ENCODE measurements around the gene C10orf71.

C10orf71 gene

DNA sequence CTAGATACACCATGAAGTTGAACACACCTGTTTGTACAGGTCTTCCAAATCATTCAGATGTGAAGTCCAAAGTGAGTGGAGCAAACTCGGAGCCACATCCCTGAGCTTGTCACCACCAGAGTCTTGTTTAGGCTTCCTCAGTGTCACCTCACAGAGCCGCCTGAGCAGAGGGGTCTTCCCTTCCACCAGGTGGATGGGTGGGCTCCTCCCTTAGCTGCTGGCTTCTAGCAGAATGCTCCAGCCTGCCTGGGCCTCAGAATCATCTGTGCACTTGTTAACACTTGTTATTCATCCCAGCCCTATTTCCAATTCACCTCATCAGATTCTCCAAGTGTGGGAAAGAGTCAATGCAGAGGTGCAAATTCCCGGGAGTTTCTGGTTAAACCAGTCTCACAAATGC, 32.5 kb downstream of the C10orf71 start:
- Histone ChIP-seq H3K27ac (ENCODE audit: low read depth, low read length, poor library complexity, severe bottlenecking) (no peak overlapping the region), H3K9me2 (ENCODE audit: low read depth, low read length) (no peaks in the 10 kb centered on the region), H3K9ac (ENCODE audit: low read length) (no peak overlapping the region), H3K9me3 (ENCODE audit: low read length) (no peaks in the 10 kb centered on the region), H3K4me3 (ENCODE audit: low read depth, low read length, poor library complexity, severe bottlenecking) (no peak overlapping the region), H3K4me1 (ENCODE audit: insufficient read depth, low read length, severe bottlenecking) (no peaks in the 10 kb centered on the region), H3K27me3 (ENCODE audit: insufficient read depth, low read length) (no peaks in the 10 kb centered on the region), H3K4me2 (ENCODE audit: low read length) (no peak overlapping the region), H2AFZ (ENCODE audit: low read length) (no peak overlapping the region), H3F3A (ENCODE audit: insufficient read depth, low read length) (no peaks in the 10 kb centered on the region), H3K79me2 (ENCODE audit: insufficient read depth, low read length) (no peaks in the 10 kb centered on the region), H3K36me3 (ENCODE audit: insufficient read depth, low read length) (no peaks in the 10 kb centered on the region), H4K20me1 (ENCODE audit: insufficient read depth, low read length) (no peaks in the 10 kb centered on the region)
- TF ChIP-seq, protein P1, sequence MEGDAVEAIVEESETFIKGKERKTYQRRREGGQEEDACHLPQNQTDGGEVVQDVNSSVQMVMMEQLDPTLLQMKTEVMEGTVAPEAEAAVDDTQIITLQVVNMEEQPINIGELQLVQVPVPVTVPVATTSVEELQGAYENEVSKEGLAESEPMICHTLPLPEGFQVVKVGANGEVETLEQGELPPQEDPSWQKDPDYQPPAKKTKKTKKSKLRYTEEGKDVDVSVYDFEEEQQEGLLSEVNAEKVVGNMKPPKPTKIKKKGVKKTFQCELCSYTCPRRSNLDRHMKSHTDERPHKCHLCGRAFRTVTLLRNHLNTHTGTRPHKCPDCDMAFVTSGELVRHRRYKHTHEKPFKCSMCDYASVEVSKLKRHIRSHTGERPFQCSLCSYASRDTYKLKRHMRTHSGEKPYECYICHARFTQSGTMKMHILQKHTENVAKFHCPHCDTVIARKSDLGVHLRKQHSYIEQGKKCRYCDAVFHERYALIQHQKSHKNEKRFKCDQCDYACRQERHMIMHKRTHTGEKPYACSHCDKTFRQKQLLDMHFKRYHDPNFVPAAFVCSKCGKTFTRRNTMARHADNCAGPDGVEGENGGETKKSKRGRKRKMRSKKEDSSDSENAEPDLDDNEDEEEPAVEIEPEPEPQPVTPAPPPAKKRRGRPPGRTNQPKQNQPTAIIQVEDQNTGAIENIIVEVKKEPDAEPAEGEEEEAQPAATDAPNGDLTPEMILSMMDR (IDR thresholded peaks at IDR 0.05; ENCODE audit: low read length) = no peak
- TF ChIP-seq EZH2 (IDR thresholded peaks at IDR 0.05; ENCODE audit: borderline replicate concordance, low read length) = no peak

- TF ChIP-seq EZH2 (IDR thresholded peaks at IDR 0.05; ENCODE audit: borderline replicate concordance, low read length) = no peak
- TF ChIP-seq, protein P1 (IDR thresholded peaks at IDR 0.05; ENCODE audit: low read length) = no peak
- H3K27me3 ChIP-seq (ENCODE audit: insufficient read depth, low read length) = no peaks in the 10 kb centered on the region
- no peaks in the 10 kb centered on the region for H3K9me2 ChIP-seq (ENCODE audit: low read depth, low read length)
These were observed 33.4 kb downstream of the C10orf71 start for GRCh38 chr10:49332333-49332732.

GRCh38 chr10:49332768-49333167, 33.8 kb downstream of the C10orf71 start:
- H4K20me1 ChIP-seq (ENCODE audit: insufficient read depth, low read length) = no peaks in the 10 kb centered on the region
- H3F3A ChIP-seq (ENCODE audit: insufficient read depth, low read length) = no peaks in the 10 kb centered on the region
- no peaks in the 10 kb centered on the region for H3K36me3 ChIP-seq (ENCODE audit: insufficient read depth, low read length)
- no peak overlapping the region for H2AFZ ChIP-seq (ENCODE audit: low read length)
- no peaks in the 10 kb centered on the region for H3K27me3 ChIP-seq (ENCODE audit: insufficient read depth, low read length)
- no peaks in the 10 kb centered on the region for H3K79me2 ChIP-seq (ENCODE audit: insufficient read depth, low read length)
- no peak overlapping the region for H3K27ac ChIP-seq (ENCODE audit: low read depth, low read length, poor library complexity, severe bottlenecking)
- TF ChIP-seq, protein P1 (IDR thresholded peaks at IDR 0.05; ENCODE audit: low read length) = no peak
- TF ChIP-seq EZH2 (IDR thresholded peaks at IDR 0.05; ENCODE audit: borderline replicate concordance, low read length) = no peak
- no peak overlapping the region for H3K4me2 ChIP-seq (ENCODE audit: low read length)
- H3K4me1 ChIP-seq (ENCODE audit: insufficient read depth, low read length, severe bottlenecking) = no peaks in the 10 kb centered on the region
- no peaks in the 10 kb centered on the region for H3K9me3 ChIP-seq (ENCODE audit: low read length)
- H3K4me3 ChIP-seq (ENCODE audit: low read depth, low read length, poor library complexity, severe bottlenecking) = no peak overlapping the region
- H3K9me2 ChIP-seq (ENCODE audit: low read depth, low read length) = no peaks in the 10 kb centered on the region
- no peak overlapping the region for H3K9ac ChIP-seq (ENCODE audit: low read length)

More at GRCh38 chr10:49332333-49332732, 33.4 kb downstream of the C10orf71 start:
- H2AFZ ChIP-seq (ENCODE audit: low read length) = no peak overlapping the region
- no peaks in the 10 kb centered on the region for H3F3A ChIP-seq (ENCODE audit: insufficient read depth, low read length)
- H3K4me1 ChIP-seq (ENCODE audit: insufficient read depth, low read length, severe bottlenecking) = no peaks in the 10 kb centered on the region
- H4K20me1 ChIP-seq (ENCODE audit: insufficient read depth, low read length) = no peaks in the 10 kb centered on the region
- H3K4me2 ChIP-seq (ENCODE audit: low read length) = no peak overlapping the region
- H3K4me3 ChIP-seq (ENCODE audit: low read depth, low read length, poor library complexity, severe bottlenecking) = no peak overlapping the region
- no peak overlapping the region for H3K9ac ChIP-seq (ENCODE audit: low read length)
- no peaks in the 10 kb centered on the region for H3K79me2 ChIP-seq (ENCODE audit: insufficient read depth, low read length)
- no peaks in the 10 kb centered on the region for H3K36me3 ChIP-seq (ENCODE audit: insufficient read depth, low read length)
- H3K27ac ChIP-seq (ENCODE audit: low read depth, low read length, poor library complexity, severe bottlenecking) = no peak overlapping the region
- no peaks in the 10 kb centered on the region for H3K9me3 ChIP-seq (ENCODE audit: low read length)

Data from OCI-LY1 (cell line).